ENCODE results near the gene STYX.

Gene STYX

GRCh38 chr14:52790011-52790755 lies 60.2 kb downstream of the STYX start:
- no peak for DNase-seq (ENCODE audit: low spot score)

- DNase-seq (ENCODE audit: low spot score), result no peak
Measured at GRCh38 chr14:52790756-52791222, 60.8 kb downstream of the STYX start.

GRCh38 chr14:52791223-52792096 lies 61.5 kb downstream of the STYX start, which contains the start of gene GNPNAT1:
Gene GNPNAT1, minus strand, starts transcription at chr14:52791607. Its CDS starts 6,957 bp downstream, at chr14:52784650.
- peak; percentile 96 for DNase-seq (ENCODE audit: low spot score)

- no peak for DNase-seq (ENCODE audit: low spot score)
Measured at GRCh38 chr14:52792097-52792415, 62.1 kb downstream of the STYX start.

GRCh38 chr14:52793061-52793460 lies 63.1 kb downstream of the STYX start:
- DNase-seq (ENCODE audit: low spot score), result no peak

GRCh38 chr14:52797653-52798052 lies 67.7 kb downstream of the STYX start:
- DNase-seq (ENCODE audit: low spot score), result no peak

- no peak for DNase-seq (ENCODE audit: low spot score)
Measured at GRCh38 chr14:52798826-52799225, 68.9 kb downstream of the STYX start.

GRCh38 chr14:52801014-52801712 lies 71.2 kb downstream of the STYX start:
- DNase-seq (ENCODE audit: low spot score), result peak; percentile 31

- peak; percentile 50 for DNase-seq (ENCODE audit: low spot score)
Measured at GRCh38 chr14:52802597-52802996, 72.6 kb downstream of the STYX start.

- DNase-seq (ENCODE audit: low spot score), result no peak
Measured at GRCh38 chr14:52806115-52806514, 76.1 kb downstream of the STYX start.

GRCh38 chr14:52808101-52808500 lies 78.1 kb downstream of the STYX start:
- no peak for DNase-seq (ENCODE audit: low spot score)

- DNase-seq (ENCODE audit: low spot score), result no peak
Measured at GRCh38 chr14:52821805-52822250, 91.9 kb downstream of the STYX start.

- no peak for DNase-seq (ENCODE audit: low spot score)
Measured at GRCh38 chr14:52824462-52824861, 94.5 kb downstream of the STYX start.

Data from GM03348 (cell line).